HepG2 (cell line): ENCODE data around the gene B3GALT6. TPM values are rescaled to one million over a fixed set of nuclear protein-coding genes. Genes with fewer than 3 reads are reported as not detected.
A peak's percentile ranks its signal among the peaks of the same experiment; 100 is the strongest.

Source experiments
- ATAC-seq: fragments of 200-7000 bp; cut with Tn5 transposase; 3 replicates; pipeline ENCODE4 v1.9.1; 2020; ENCODE audit warnings: mild to moderate bottlenecking, moderate library complexity
- BruUV-seq: library from RNA; stranded (reverse); fragments of 400-500 nt; replicated peaks from 2 replicates; lab custom pipeline; 2021; lab: Mats Ljungman, UMichigan
- CTCF ChIA-PET: fragments of 300-600 bp; formaldehyde crosslinking; extraction: SDS; loops from one replicate; lab custom pipeline; 2021; ENCODE audit warnings: low total read pairs, inconsistent platforms, low intra/inter-chr PET ratio; lab: Yijun Ruan, JAX
- POLR2A ChIA-PET: fragments of 350-600 bp; sonication (Branson Sonifier 250); formaldehyde crosslinking; loops from one replicate; lab custom pipeline; 2020; ENCODE audit warnings: antibody characterized with exemption, inconsistent platforms; lab: Yijun Ruan, JAX
- DNase-seq: peaks from one replicate; pipeline ENCODE4 v3.0.0-alpha.2; 2015; ENCODE audit warnings: low spot score
- FAIRE-seq: peaks from 3 replicates; lab custom pipeline; 2011; peaks lifted over from hg19 to GRCh38; lab: Jason Lieb, UNC
- H2AFZ ChIP-seq: one replicate; pipeline ENCODE4 v1.6.1; 2011; ENCODE audit warnings: low read length, inconsistent platforms
- H3K27ac ChIP-seq: fragments of 300-600 bp; 3 replicates; pipeline ENCODE4 v1.8.0; 2011; ENCODE audit warnings: mixed run types, mild to moderate bottlenecking, mixed read lengths, low read length, inconsistent platforms; ENCODE audit not compliant: insufficient read depth; ENCODE audit errors: extremely low read length
- H3K27me3 ChIP-seq, 2 experiments: fragments of 200-600 bp in 1 of 2; 2 replicates in 1 of 2; 3 replicates in 1 of 2; pipeline versions ENCODE4 v1.6.0 to v1.8.0; 2011; ENCODE audit warnings: low read length in 2 of 2, mild to moderate bottlenecking in 2 of 2, moderate library complexity in 2 of 2, inconsistent platforms in 1 of 2; ENCODE audit not compliant: insufficient read depth in 2 of 2, control insufficient read depth in 1 of 2
- H3K36me3 ChIP-seq, 2 experiments: fragments of 200-600 bp in 1 of 2; replicated peaks in 1 of 2; 2 replicates in 1 of 2; 3 replicates in 1 of 2; pipeline versions ENCODE4 v1.5.1 to v1.8.0; 2011; ENCODE audit warnings: low read length in 2 of 2, inconsistent platforms in 1 of 2; ENCODE audit not compliant: insufficient read depth in 2 of 2, control insufficient read depth in 1 of 2
- H3K4me1 ChIP-seq: 2 replicates; pipeline ENCODE4 v1.5.1; 2012; ENCODE audit warnings: low read length, inconsistent platforms; ENCODE audit not compliant: insufficient read depth
- H3K4me2 ChIP-seq: 2 replicates; pipeline ENCODE4 v1.6.0; 2011; ENCODE audit warnings: low read depth, low read length, inconsistent platforms
- H3K4me3 ChIP-seq, 3 experiments: fragments of 200-600 bp in 1 of 3; sonication (generic), shearing (Covaris generic) in 1 of 3; replicated peaks in 1 of 3; 2 replicates each; pipeline ENCODE4 v1.5.1; 2011 to 2016; ENCODE audit warnings: low read length in 3 of 3, inconsistent platforms in 2 of 3, low read depth in 2 of 3, mild to moderate bottlenecking in 2 of 3, control low read depth in 1 of 3, mixed read lengths in 1 of 3; ENCODE audit not compliant: insufficient read depth in 1 of 3
- H3K79me2 ChIP-seq: one replicate; pipeline ENCODE4 v1.6.1; 2011; ENCODE audit warnings: low read length, inconsistent platforms; ENCODE audit not compliant: insufficient read depth
- H3K9ac ChIP-seq: 2 replicates; pipeline ENCODE4 v1.6.0; 2011; ENCODE audit warnings: mild to moderate bottlenecking, low read depth, low read length, inconsistent platforms; ENCODE audit not compliant: insufficient read depth
- H3K9me3 ChIP-seq: 2 replicates; pipeline ENCODE4 v1.5.1; 2012; ENCODE audit warnings: mild to moderate bottlenecking, low read length
- H4K20me1 ChIP-seq: 2 replicates; pipeline ENCODE4 v1.6.0; 2011; ENCODE audit warnings: inconsistent platforms, mild to moderate bottlenecking, low read length, moderate library complexity; ENCODE audit not compliant: insufficient read depth
- AKAP8 ChIP-seq: sonication (generic); formaldehyde crosslinking; IDR thresholded peaks from 2 replicates; pipeline ENCODE4 v1.5.1; 2020; ENCODE audit warnings: mild to moderate bottlenecking, missing genetic modification reagents
- RBFOX2 ChIP-seq: fragments of 200-400 bp; formaldehyde crosslinking; IDR thresholded peaks from 2 replicates; pipeline ENCODE4 v1.6.1; 2017; ENCODE audit warnings: low read depth, mild to moderate bottlenecking, low read length
- RBM22 ChIP-seq: fragments of 200-400 bp; formaldehyde crosslinking; optimal IDR thresholded peaks from 2 replicates; pipeline ENCODE3; 2017; ENCODE audit warnings: mild to moderate bottlenecking, low read length, moderate library complexity
- TOE1 ChIP-seq: sonication (generic); formaldehyde crosslinking; IDR thresholded peaks from 2 replicates; pipeline ENCODE4 v1.4.0; 2020; ENCODE audit warnings: mild to moderate bottlenecking, missing genetic modification reagents
- YEATS2 ChIP-seq: sonication (generic); formaldehyde crosslinking; IDR thresholded peaks from 2 replicates; pipeline ENCODE4 v1.4.0; 2020; ENCODE audit warnings: missing genetic modification reagents, borderline replicate concordance
- ZBTB2 ChIP-seq: sonication (generic); formaldehyde crosslinking; IDR thresholded peaks from 2 replicates; pipeline ENCODE4 v1.8.0; 2022; ENCODE audit warnings: low read depth, missing genetic modification reagents
- ZNF432 ChIP-seq: sonication (generic); formaldehyde crosslinking; IDR thresholded peaks from 2 replicates; pipeline ENCODE4 v1.5.0; 2020; ENCODE audit warnings: missing genetic modification reagents, mild to moderate bottlenecking, borderline replicate concordance
- ZNF598 ChIP-seq: sonication (generic); formaldehyde crosslinking; IDR thresholded peaks from 2 replicates; pipeline ENCODE4 v1.5.1; 2020; ENCODE audit warnings: mild to moderate bottlenecking, missing genetic modification reagents, borderline replicate concordance
- ZSCAN12 ChIP-seq: sonication (generic); formaldehyde crosslinking; IDR thresholded peaks from 2 replicates; pipeline ENCODE4 v1.9.0; 2021; ENCODE audit warnings: mild to moderate bottlenecking, missing genetic modification reagents
- WGBS: methylation state at CpG from one replicate; pipeline ENCODE4 v1.1.6; 2017; ENCODE audit warnings: low lambda C conversion rate; 5-methylcytosine and 5-hydroxymethylcytosine counted together
- in situ Hi-C: cut with HindIII; loops from 2 replicates; pipeline ENCODE4 v1.10.0; 2017; ENCODE audit warnings: low pct_unique_long_range_greater_than_20kb; ENCODE audit not compliant: extremely low pct_ligation_motif_present
- intact Hi-C: fragments of 100-400 bp; cut with micrococcal nuclease; formaldehyde crosslinking; loops from one replicate; pipeline ENCODE4 v1.10.0; 2022; ENCODE audit not compliant: unreplicated experiment
- polyA plus RNA-seq, 8 experiments: library from polyadenylated mRNA; depleted of rRNA in 3 of 8; stranded (reverse) in 7 of 8; unstranded in 1 of 8; fragments of >200 nt; fragmentation: Illumina TruSeq in 4 of 8; extraction: Trizol in 4 of 8; gene quantifications; 2 replicates each; pipeline versions ENCODE4 v1.2.1 to v1.2.3, GENCODE V29; 2011 to 2016; ENCODE audit warnings: low read depth in 4 of 8, missing spikeins in 1 of 8, mixed read lengths in 1 of 8; ENCODE audit not compliant: insufficient read depth in 1 of 8
- total RNA-seq, 5 experiments: library from RNA; depleted of rRNA; stranded (reverse); fragments of >200 nt; fragmentation: Illumina TruSeq; extraction: Trizol; gene quantifications; 2 replicates each; pipeline ENCODE4 v1.2.3, GENCODE V29; 2016; ENCODE audit warnings: low read depth in 1 of 5

The B3GALT6 gene
- total and polyA plus RNA-seq, 2 of the 13 experiments (the other 11 are each of a cell fraction or from before 2014, with no cell fraction given), result 3.9 to 14.2 TPM

GRCh38 chr1:1255078-1255477, 23.0 kb downstream of the B3GALT6 start:
- no peak overlapping the region for H3K4me3 ChIP-seq
- 99% methylated on average over 20 of the region's 26 CpGs for WGBS
- ChIA-PET CTCF (no interaction called here), POLR2A (no interaction called here)
- H3K9ac ChIP-seq, result no peak overlapping the region
- no peak overlapping the region for H2AFZ ChIP-seq
- no peaks in the 10 kb centered on the region for H3K4me1 ChIP-seq
- no peak overlapping the region for H3K4me2 ChIP-seq
- FAIRE-seq (no peak), ATAC-seq (no peak), DNase-seq (no peak)
- H4K20me1 ChIP-seq, result no peaks in the 10 kb centered on the region
- H3K27me3 ChIP-seq, result no peaks in the 10 kb centered on the region
- TF ChIP-seq ZNF598 (no peak), ZNF432 (CRISPR knock-in tag) (no peak), AKAP8 (CRISPR knock-in tag) (no peak), ZSCAN12 (CRISPR knock-in tag) (no peak), ZBTB2 (CRISPR knock-in tag) (no peak), YEATS2 (CRISPR knock-in tag) (no peak)
- H3K79me2 ChIP-seq, result no peaks in the 10 kb centered on the region
- no peaks in the 10 kb centered on the region for H3K9me3 ChIP-seq
- in situ Hi-C loops, result no loop called here
- BruUV-seq, result no TSS peak
- H3K27ac ChIP-seq, result no peak overlapping the region
- peaks cover 12 to 26% of the 10 kb centered on the region in 2 experiments; a peak in 4 of 5 replicates for H3K36me3 ChIP-seq
- intact Hi-C loops, result no loop called here

- in situ Hi-C loops, result no loop called here
- Histone ChIP-seq H3K79me2 (no peaks in the 10 kb centered on the region), H3K4me2 (no peak overlapping the region), H3K4me3 (no peak overlapping the region), H3K27ac (no peak overlapping the region), H3K36me3 (peaks cover 13 to 31% of the 10 kb centered on the region in 2 experiments; a peak in 4 of 5 replicates), H2AFZ (no peak overlapping the region), H4K20me1 (no peaks in the 10 kb centered on the region), H3K9ac (no peak overlapping the region), H3K9me3 (no peaks in the 10 kb centered on the region), H3K27me3 (no peaks in the 10 kb centered on the region), H3K4me1 (no peaks in the 10 kb centered on the region)
- BruUV-seq, result TSS peak; percentile 52
- intact Hi-C loops, result no loop called here
- ATAC-seq (no peak), DNase-seq (no peak), FAIRE-seq (no peak)
- TF ChIP-seq TOE1 (CRISPR knock-in tag), result no peak
- TF ChIP-seq RBFOX2, result 0 out of 2 replicates have a peak, but pooled peaks have one; percentile 36
- peak; percentile 17 for TF ChIP-seq RBM22
- WGBS, result 99% methylated on average over 4 of the region's 10 CpGs
- POLR2A ChIA-PET, result no interaction called here
- CTCF ChIA-PET, result no interaction called here
Measured at GRCh38 chr1:1255611-1256010, 23.6 kb downstream of the B3GALT6 start.
